Stimulated activated CD8-positive, alpha-beta memory T cell treated with anti-CD3 and anti-CD28 coated beads, Interleukin-12 subunit alpha, Interleukin-12 subunit beta, amount 100 ng/mL, for 1 hour (primary cell): ENCODE results near the gene MAP4K4.

Experiments
- DNase-seq: peaks from one replicate; pipeline ENCODE4 v3.0.0-alpha.2; 2020; ENCODE audit warnings: low read depth

The MAP4K4 gene

DNA sequence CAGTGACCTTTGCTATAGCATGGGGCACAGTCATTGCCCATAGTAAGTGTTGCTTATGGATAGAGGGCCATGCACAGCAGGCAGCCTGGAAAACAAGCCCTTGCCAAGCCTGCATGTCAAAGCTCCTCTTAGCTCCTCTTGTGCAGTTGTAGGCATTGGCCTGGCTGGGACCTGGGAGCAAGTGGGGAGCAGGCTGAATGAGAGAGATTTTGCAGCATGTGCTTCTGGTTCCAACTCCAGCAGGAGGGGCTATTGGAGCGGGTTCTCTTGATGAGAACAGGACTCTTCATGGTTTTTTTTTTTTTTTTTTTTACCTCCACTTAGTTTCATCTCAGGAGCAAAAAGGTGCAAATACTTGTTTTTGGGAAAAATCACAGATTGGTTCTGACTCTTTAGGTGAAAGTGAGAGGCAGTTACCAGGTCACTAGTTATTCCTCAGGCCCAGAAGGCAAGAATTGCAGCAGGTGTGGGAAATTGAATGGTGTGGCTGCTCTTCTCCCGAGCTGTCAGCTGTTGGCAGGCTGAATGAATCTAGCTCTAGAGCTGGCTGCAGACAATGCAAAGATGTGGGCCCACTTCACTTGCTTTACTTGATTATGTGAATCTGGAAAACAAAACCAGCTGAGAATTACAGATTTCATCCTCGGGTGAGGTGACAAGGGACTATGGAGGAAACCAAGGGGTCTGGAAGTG is 95.9 kb downstream of the MAP4K4 start:
- DNase-seq: no peak

DNA sequence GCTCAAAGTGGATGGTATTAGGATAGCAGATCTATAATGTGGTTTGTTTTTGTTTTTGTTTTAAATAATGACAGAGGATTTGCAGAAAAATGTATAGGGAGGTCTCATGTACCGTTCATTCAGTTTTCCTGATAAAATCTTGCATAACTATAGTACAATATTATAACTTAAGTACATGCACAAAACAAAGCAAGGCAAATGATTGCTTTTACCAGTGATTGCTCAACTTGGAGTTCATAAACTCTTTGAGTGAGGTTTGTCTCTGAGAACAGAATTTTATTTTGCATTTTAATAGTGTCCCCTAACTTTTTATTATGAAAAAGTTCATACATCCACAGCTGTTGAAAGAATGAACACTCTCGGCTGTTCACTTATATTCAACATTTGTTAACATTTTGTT is 96.6 kb downstream of the MAP4K4 start:
- no peak for DNase-seq

DNA sequence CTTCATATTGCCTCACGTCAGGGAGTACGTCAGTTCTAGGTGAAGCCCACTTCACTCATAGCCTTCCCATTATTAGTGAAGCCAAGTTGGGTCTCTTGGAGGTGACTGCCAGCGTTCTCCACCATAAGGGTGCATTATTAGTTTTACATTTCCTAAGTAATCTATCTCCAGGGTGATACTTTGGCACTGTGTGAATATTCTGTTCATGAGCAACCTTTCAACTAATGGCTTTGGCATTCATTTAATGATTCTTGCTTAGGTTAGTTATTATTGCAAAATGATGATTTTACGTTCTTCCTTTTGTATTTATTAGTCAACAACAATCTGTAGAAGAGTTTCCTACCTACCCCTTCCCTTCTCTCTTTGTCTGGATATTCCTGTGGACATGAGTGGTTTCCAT is 97.5 kb downstream of the MAP4K4 start:
- no peak for DNase-seq

DNA sequence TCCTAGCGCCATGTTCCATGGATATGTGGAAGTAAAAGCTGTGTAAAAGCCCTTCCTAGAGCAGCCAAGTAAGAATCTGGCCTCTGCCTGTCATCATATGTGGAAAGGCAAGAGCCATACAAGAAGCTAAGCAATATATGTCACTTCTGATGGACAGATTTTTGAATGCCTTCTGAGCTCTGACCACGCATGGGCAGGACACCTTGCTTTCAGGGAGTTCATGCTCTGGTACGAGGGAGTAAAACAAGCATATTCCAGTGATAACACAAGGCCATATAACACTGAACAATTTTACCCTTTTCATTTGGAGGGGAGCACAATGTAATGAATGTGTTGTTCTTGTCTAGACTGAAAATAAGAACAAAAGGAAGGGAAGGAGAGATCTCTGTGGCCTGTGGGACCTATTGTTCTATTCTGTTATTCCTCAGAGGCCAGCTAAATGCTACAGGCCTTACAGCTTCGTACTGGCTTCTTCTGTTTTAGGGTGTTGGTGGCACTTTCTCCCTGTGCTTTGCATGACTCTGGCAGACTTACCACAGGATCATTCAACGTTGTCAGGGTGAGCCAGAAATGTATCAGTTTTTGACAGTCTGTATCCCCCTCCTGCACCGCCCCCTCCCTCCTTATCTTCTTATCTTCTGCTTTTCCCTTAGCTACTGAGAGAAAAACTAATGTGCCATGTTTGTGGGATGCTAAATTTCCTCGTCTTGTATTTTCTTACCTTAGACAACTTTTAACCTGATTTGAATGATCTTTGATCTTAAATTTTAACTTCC is 99.5 kb downstream of the MAP4K4 start:
- no peak for DNase-seq

DNA sequence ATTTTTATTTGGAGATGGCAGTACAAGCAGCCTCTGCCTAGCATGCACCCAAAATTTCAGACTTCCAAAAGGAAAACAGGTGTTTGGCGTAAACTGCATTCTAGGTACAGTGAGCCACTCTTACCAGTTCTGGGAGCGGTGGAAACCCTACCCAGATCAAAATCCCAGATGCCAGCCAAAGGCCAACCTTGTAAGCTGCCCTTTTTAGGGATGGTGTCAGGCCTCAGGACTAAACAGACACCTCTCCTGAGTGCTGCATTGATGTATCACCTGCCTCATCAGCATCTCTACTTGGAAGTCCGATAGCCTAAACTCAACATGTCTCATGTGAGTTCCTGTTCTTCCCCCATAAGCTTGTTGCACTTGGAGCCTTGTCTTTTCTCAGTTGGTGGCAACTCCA is 104.0 kb downstream of the MAP4K4 start:
- no peak for DNase-seq

DNA sequence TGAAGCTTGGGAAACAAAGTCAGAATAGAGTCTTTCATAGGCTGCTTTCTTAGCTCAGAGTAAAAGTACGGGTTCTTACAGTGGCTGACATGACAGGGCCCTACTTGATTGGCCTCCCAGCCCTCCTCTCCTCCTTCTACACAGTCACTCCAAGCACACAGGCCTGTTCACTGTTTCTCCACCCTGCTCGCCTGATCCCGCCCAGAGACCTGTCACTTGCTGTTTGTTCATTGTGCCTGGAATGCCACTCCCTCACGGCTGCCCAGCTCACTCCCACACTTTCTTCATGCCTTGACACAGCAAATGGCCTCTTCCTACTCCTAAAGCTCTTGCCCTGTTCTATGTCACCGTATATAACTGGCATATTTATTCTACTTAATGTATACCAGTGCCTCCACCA is 104.8 kb downstream of the MAP4K4 start:
- DNase-seq: no peak

DNA sequence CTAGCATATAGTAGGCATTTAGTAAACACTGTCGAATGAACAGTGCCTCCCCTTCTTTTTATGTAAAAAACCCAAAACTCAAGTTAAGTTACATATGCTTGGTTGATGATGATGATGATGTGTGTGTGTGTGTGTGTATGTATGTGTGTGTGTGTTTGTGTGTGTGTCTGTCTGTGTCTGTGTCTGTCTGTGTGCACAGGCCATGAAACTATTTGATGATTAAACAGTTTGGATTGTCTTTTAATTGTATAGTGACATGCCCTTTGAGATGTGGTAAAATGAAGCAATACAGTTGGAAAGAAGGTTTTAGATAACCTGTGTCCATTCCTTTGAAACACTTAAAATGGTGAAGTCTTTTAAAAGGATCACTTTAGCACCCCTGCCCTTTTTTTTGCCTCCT is 105.6 kb downstream of the MAP4K4 start:
- DNase-seq: no peak

DNA sequence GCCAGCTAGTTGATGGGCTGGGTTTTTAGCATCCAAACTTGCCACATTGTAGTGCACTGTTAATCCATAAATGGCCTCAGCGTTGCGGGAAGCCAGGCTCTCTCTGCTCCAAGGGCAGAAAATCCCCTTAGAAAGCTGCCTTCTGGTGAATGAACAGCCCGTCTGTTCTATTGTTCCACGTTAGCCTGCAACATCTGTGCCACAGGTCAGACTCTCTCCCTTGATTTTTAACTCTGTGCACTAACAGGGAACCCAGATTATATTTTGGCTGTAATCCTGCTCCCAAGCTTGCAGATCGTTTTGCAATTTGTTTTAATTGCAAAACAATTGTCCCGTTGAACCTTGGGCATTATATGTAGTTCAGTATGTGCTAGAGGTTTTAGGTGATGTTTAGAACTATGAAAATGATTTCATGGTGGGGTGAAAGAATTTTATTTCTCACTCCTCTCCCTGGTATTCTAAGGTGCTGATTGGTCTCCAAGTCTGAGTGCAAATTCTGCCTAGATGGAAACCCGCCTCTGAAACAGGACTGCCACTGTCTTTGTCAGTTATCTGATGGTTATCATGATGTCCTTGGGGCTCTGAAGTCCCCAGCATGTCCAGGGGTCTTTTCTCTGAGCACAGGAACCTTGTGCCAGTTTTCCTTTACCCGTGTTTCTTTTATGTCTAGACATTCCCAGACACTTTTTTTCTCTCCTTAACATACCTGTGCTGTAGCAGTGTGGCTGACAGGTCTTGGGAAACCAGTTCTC is 106.6 kb downstream of the MAP4K4 start:
- no peak for DNase-seq

DNA sequence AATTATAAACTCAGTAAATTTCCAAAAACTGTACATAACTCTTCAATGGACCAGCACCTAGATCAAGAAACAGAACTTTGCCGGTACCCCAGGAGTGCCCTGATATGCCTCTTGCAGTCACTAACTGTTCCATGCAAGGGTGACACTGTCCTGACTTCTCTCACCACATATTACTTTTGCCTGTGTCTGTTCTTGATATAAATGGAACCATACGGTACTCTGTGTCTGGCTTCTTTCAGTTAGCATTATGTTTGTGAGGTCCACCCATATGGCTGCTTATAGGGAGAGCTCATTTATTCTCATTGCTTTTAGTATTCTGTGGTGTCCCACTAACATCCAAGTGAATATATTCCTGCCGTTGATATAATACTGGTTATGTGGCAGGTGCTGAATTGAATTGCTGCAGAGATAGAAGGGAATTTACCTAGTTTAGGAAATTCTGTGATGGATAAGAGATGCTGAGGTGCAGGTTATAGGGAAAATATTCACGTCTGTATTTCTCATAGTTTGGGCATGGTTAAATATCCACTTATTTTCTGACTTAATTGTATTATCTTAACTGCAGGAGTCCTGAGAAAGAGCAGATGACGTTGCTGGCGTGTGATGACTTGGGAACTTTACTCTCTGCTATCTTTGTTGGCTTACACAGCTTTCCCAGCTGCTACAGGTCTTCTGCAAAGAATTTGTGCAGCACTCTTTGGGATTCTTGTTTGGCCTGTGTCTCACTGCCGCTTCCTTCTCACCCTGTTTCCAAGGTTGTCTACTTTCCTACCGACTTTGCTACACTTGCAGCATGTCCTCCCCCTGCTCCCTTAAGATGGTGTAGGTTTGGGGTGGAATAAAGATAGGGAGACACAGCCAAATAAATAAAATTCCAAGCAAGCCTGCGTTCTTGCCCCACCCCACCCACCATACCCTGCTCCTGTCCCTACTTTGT is 107.9 kb downstream of the MAP4K4 start:
- DNase-seq: no peak

DNA sequence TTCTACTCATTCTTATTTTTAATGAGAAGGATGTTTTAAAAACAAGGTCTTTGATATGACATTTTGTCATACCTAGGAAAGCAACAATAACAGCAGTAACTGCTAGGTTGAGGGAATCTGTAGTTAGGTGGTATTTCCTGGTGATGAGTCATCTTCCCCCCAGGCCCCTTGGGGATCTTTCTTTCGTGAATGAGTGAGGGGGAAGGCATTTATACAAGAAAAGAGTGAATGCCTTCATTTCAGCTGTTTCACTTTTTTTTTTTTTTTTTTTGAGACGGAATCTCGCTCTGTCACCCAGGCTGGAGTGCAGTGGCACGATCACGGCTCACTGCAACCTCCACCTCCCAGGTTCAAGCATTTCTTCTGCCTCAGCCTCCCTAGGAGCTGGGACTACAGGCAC is 108.6 kb downstream of the MAP4K4 start:
- no peak for DNase-seq

DNA sequence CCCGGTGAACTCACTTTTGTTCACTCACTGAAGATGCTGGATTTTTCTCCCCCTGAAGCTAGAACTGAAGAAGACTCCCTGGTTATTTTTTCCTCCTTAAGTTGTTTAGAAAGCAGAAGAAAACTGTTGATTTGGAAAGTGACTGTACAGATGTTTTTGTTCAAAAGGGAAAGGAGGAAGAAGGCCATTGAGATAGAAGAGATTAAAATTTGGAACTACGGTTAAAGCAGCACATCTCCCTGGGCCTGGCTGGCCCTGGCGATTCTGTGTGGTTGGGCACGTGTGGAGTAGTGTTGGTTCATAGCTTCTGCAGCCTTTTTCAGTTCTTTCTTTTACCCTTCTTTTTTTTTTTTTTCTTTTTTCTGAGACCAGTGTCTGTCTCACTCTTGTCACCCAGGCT is 109.2 kb downstream of the MAP4K4 start:
- no peak for DNase-seq

DNA sequence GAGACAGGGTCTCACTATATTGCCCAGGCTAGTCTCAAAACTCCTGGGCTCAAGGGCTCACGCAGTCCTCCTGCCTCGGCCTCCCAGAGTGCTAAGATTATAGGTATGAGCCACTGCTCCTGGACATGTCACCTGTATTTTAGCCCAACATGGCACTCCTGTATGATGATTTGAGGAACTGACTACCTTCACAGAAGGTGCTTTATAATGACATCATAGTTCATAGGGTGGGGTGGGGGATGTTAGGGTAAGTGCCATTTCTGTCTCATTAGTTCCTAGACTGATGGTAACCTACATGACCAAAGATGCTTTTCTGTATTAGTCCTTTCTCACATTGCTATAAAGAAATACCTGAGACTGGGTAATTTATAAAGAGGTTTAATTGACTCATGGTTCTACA is 109.7 kb downstream of the MAP4K4 start:
- DNase-seq: no peak

DNA sequence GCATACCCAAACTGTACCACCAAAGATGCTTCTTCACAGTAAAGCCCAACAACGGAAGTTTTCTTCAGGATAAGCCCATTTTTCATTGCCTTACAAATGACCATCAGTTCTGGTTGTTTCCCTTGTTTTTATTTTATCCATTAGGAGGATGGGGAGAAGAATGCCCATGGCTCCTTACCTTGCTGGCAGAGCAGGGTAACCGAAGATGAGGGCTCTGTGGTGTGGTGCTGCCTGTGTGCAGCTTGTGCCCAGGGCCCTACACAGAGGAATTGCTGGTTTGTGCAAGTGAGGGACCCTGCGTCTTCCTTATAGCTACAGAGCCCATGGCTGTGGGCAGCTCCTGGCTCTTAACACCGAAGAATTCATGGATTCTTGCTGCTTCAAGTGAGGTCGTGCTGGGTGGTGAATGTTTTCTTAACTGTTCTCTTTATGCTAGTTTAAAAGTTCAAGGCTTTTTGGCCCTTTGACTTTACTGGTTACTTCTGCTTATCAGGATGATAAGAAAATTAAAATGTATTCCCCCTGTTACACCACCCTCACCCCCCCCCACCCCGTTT is 110.6 kb downstream of the MAP4K4 start:
- DNase-seq: no peak

DNA sequence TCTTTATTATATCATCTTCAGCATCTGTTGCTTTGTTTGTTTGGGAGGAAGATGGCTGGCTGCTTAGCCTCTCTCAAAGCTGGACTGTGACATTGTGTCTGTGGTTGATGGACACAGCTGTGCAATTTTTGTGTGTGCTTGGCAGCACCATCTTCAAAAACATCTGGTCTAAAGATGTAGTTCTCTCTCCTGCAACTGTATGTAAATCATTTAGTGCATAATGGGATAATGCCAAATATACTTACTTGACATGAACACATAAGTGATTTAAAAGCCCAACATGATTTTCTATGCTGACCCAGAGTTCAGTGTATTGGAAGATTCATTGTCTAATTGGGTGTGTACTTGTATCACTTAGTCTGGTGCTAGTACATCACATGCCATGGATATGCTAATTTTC is 112.2 kb downstream of the MAP4K4 start:
- DNase-seq: no peak

DNA sequence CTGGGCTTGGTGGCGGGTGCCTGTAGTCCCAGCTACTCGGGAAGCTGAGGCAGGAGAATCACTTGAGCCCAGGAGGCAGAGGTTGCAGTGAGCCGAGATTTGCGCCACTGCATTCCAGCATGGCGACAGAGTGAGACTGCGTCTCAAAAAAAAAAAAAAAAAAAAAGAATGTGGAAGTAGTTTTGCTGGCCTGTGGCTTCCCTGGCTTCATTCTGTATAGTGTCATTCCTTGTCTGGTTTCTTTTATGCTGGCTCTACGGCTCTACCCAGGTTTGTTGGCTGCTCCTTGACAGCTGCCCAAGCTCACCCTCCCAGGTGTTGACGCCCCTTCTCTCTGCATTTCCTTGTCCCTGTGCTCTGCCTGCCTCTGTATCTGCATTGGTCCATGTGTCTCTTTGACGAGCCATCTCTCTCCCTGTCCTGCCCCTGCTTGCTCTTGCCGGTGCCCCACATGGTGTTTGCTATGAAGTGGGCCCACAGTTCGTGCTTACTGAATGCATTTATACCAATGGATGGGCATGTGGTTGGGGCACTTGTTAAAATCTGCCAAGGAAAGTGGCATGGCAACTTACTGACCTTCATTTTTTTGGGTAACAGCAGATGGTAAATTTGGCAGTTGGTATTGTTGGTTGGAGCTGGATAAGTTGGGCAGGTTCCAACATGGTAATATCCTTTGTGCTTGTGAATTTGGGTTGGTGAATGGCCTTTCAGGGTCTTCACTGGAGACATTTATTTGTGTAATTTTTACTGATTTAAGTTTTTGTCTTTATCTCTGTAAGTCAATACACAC is 113.9 kb downstream of the MAP4K4 start:
- no peak for DNase-seq

DNA sequence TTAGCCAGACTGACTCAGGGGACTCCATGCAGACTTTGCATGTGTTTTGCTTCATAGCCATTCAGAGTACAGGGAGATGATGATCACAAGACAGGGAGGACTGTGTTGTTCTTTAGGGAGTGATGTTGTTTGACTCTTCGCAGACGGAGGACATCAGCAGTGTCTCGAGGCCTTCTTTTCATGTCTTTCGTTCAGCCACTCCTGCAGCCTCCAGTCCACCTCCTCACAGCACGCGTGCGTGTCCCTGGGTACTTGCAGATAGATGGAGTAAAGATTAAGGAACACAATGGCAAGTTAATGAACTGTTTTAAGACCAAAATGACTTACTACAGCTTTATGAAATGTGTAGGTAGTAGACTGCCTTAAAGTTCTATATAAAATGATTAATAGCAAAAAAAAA is 114.7 kb downstream of the MAP4K4 start:
- DNase-seq: no peak

DNA sequence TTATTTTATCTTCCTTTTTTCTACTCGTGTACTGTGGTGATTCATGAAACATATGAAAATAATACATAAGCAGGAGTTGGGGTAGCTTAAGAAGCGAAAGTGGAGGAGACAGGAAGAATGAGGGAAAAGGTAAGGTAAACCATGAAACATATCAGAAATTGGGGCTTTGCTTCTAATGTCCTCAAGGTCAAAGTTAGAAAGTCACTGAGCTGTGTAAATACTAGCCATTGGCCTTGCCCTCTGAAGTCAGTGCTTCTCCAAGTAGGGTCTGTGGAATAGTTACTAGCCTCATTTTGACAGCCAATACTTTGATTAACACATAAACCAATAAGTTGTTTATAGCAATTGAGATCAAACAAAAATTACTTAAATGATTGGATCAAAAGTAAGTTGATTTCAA is 117.2 kb downstream of the MAP4K4 start:
- DNase-seq: no peak

DNA sequence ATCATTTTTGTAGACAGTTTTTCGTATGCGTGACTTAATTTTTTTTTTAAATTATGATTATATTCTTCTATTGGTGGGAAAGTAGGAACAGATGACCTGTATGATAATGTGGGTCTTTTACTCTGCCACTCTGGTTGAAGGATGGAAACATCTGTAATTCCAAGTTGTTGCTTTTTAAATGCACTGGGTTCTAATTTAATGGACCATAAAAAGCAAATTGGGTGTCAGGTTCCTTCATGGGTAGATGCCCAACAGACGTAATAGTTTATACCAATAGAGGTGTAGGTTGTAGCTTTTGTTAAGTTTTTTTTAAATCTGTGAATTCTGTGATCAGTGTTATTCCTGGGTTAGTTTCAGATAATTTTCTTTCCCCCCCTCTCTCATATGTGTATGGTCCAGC is 117.6 kb downstream of the MAP4K4 start:
- DNase-seq: no peak

DNA sequence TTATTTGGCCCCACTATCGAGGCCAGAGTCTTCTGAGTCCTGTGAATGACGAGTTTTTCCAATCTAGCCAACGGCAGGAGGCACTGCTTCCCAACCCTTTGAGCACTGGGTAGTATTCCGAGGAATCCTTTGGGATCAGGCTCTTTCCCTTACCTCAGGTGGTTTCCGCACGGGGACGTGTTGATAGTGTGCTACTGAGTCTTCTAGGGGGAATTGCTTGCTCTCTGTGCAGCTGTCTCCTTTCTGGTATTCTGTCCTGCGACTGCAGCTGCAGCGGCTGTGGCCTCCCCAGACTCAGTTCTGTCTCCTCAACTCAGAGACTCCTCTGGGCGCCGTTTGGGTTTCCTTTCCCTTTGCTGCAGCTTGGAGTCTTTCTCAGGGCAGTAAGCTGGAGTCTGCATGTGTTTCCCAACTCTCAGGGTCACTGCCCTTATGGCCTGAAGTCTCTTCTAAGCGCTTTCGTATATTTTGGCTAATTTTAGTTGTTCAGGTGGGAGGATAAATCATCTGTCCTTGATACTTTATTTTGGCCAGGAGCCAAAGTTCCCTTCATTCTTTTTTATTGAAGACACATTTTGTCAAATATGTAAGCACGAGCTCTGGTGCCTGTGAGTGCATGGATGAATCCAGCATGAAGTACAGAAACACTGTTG is 118.4 kb downstream of the MAP4K4 start:
- DNase-seq: no peak

DNA sequence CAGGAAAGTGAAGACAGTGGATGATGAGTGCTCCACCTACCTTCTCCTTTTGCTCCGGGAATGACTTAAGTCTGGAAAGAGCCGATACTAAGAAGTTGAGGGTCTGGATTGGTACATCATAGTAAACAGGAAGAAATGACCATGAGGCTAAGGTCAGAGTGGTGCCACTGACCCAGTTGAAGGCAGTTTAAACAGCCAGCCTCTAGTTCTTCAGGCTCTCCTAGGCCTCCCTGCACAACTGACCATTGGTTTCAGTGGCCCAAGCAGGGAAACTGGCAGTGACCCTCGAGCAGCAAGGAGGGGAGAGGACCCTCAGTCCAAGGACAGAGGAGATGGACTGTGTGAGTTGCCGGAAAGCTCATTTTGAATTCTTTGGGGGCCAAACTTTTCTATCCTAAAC is 119.1 kb downstream of the MAP4K4 start:
- DNase-seq: no peak
